ENCODE results near the gene TSKS.

TSKS gene

GRCh38 chr19:49806620-49806959 lies 43.5 kb upstream of the TSKS start:
- Histone ChIP-seq H3K27me3 (ENCODE audit: insufficient read depth, low read depth) (no peaks in the 10 kb centered on the region), H2AFZ (ENCODE audit: low read depth) (no peak overlapping the region), H3K4me1 (ENCODE audit: low read depth, poor library complexity, severe bottlenecking) (peaks cover 21% of the 10 kb centered on the region), H3K27ac (no peak overlapping the region), H3K79me2 (ENCODE audit: insufficient read depth, low read depth) (no peaks in the 10 kb centered on the region), H3K4me2 (no peak overlapping the region), H4K20me1 (ENCODE audit: insufficient read depth) (no peaks in the 10 kb centered on the region), H3K4me3 (IDR thresholded peaks at IDR 0.05; ENCODE audit: insufficient read depth, low read depth, low read length) (no peak overlapping the region), H3K9ac (no peak overlapping the region), H3K36me3 (ENCODE audit: insufficient read depth) (no peaks in the 10 kb centered on the region)
- no peak for TF ChIP-seq CTCF (conservative IDR thresholded peaks at IDR 0.05; ENCODE audit: low read depth, low read length)

GRCh38 chr19:49805822-49806619 lies 42.9 kb upstream of the TSKS start:
- H4K20me1 ChIP-seq (ENCODE audit: insufficient read depth), result no peaks in the 10 kb centered on the region
- no peak overlapping the region for H3K4me3 ChIP-seq (IDR thresholded peaks at IDR 0.05; ENCODE audit: insufficient read depth, low read depth, low read length)
- no peak for TF ChIP-seq CTCF (conservative IDR thresholded peaks at IDR 0.05; ENCODE audit: low read depth, low read length)
- no peaks in the 10 kb centered on the region for H3K79me2 ChIP-seq (ENCODE audit: insufficient read depth, low read depth)
- no peak overlapping the region for H3K27ac ChIP-seq
- H3K36me3 ChIP-seq (ENCODE audit: insufficient read depth), result no peaks in the 10 kb centered on the region
- no peak overlapping the region for H2AFZ ChIP-seq (ENCODE audit: low read depth)
- peaks cover 16% of the 10 kb centered on the region for H3K4me1 ChIP-seq (ENCODE audit: low read depth, poor library complexity, severe bottlenecking)
- H3K9ac ChIP-seq, result no peak overlapping the region
- H3K27me3 ChIP-seq (ENCODE audit: insufficient read depth, low read depth), result no peaks in the 10 kb centered on the region
- no peak overlapping the region for H3K4me2 ChIP-seq

- no peaks in the 10 kb centered on the region for H3K79me2 ChIP-seq (ENCODE audit: insufficient read depth, low read depth)
- no peaks in the 10 kb centered on the region for H3K36me3 ChIP-seq (ENCODE audit: insufficient read depth)
- H3K4me1 ChIP-seq (ENCODE audit: low read depth, poor library complexity, severe bottlenecking), result no peaks in the 10 kb centered on the region
- no peak overlapping the region for H3K27ac ChIP-seq
- TF ChIP-seq CTCF (conservative IDR thresholded peaks at IDR 0.05; ENCODE audit: low read depth, low read length), result no peak
- H3K4me3 ChIP-seq (IDR thresholded peaks at IDR 0.05; ENCODE audit: insufficient read depth, low read depth, low read length), result no peak overlapping the region
- H2AFZ ChIP-seq (ENCODE audit: low read depth), result no peak overlapping the region
- no peak overlapping the region for H3K4me2 ChIP-seq
- no peaks in the 10 kb centered on the region for H3K27me3 ChIP-seq (ENCODE audit: insufficient read depth, low read depth)
- H3K9ac ChIP-seq, result no peak overlapping the region
- no peaks in the 10 kb centered on the region for H4K20me1 ChIP-seq (ENCODE audit: insufficient read depth)
These were observed 40.4 kb upstream of the TSKS start for GRCh38 chr19:49803529-49803856.

GRCh38 chr19:49802836-49803528 lies 39.9 kb upstream of the TSKS start:
- Histone ChIP-seq H3K27ac (no peak overlapping the region), H3K27me3 (ENCODE audit: insufficient read depth, low read depth) (no peaks in the 10 kb centered on the region), H3K4me2 (no peak overlapping the region), H3K4me1 (ENCODE audit: low read depth, poor library complexity, severe bottlenecking) (no peaks in the 10 kb centered on the region), H2AFZ (ENCODE audit: low read depth) (no peak overlapping the region), H3K36me3 (ENCODE audit: insufficient read depth) (no peaks in the 10 kb centered on the region), H3K9ac (no peak overlapping the region), H3K79me2 (ENCODE audit: insufficient read depth, low read depth) (no peaks in the 10 kb centered on the region), H4K20me1 (ENCODE audit: insufficient read depth) (no peaks in the 10 kb centered on the region), H3K4me3 (IDR thresholded peaks at IDR 0.05; ENCODE audit: insufficient read depth, low read depth, low read length) (no peak overlapping the region)
- TF ChIP-seq CTCF (conservative IDR thresholded peaks at IDR 0.05; ENCODE audit: low read depth, low read length), result no peak
